CD4-positive, alpha-beta T cell treated with Interleukin-10 for 1 hour (primary cell): Measurements from ENCODE around the gene ATP2A3.

Experiments used
- DNase-seq: peaks from one replicate; pipeline ENCODE4 v3.0.0-alpha.2; 2020

The ATP2A3 gene

DNA sequence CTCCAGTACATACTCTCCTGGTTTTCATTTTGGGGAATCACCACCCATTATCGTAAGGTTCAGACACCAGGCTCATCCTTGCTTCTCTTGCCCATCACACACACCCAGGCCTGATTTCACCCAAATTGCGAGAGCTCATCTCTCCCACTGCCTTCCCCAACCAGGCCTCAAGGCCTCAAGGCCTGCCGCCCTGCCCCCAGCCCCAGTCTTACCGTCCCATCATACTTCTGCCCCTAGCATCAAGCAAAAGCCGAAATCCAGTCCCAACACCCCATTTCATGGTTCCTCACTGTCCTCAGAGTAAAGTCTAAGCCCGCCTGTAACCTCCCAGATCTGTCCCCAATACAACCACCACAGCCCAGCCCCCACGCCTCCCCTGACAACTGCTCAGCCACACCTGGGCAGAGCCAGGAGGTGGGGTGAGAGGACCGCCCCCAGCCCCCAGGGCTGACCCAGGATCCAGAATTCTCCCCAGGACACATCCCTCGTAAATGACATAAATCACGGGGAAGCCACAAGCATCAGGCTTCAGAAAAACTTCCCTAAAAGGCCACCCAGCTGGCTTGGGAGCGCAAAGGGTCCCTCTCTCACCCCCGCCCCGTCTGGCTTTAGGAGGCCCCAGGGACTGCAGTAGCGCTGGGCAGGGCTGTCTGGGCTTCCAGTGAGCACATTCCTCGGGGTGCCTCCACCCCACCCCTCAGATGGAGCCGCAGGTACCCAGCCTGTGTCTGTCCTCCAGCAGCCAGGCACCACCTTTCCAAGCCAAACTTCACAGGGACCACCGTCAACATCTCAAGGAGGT is 38.4 kb downstream of the ATP2A3 start:
- DNase-seq = no peak

DNA sequence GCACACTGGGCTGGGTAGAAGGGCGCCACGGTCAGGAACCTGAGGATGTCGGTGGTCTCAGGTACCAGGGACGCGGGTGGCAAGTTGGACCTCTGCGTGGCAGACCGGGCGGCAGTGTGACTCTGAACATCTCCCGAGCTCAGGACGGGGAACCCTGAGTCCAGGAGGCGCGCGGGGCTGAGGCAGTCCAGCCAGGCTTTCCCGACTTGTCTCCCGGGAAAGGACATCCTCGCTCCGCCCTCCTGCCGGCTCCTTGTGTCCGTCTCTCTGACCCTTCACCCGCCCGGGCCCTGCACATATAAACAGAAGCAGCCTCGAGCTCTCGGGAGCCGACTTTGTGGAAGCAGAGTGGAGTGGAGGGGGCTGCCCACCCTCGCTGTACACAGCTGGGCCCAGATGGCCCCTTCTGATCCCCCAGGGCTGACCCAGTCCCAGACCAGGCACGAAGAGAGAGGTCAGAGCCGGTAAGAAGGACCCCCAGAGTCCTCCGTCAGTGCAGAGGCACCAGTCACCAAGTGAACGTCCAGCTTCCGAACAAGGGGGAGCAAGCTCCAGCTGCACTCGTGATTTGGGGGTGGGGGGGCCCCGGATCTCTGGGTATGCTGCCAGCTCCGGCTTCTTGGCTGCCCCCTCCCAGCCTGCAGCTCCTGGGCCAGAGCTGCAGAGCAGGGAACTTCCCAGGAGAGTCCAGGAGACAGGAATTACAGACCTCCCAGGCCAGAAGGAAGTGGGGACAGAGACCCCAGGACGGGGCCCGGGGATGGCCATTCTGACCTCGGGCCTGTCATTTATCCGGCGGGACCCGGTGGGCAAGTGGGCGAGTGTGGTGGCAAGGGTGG is 39.5 kb downstream of the ATP2A3 start:
- DNase-seq = no peak

DNA sequence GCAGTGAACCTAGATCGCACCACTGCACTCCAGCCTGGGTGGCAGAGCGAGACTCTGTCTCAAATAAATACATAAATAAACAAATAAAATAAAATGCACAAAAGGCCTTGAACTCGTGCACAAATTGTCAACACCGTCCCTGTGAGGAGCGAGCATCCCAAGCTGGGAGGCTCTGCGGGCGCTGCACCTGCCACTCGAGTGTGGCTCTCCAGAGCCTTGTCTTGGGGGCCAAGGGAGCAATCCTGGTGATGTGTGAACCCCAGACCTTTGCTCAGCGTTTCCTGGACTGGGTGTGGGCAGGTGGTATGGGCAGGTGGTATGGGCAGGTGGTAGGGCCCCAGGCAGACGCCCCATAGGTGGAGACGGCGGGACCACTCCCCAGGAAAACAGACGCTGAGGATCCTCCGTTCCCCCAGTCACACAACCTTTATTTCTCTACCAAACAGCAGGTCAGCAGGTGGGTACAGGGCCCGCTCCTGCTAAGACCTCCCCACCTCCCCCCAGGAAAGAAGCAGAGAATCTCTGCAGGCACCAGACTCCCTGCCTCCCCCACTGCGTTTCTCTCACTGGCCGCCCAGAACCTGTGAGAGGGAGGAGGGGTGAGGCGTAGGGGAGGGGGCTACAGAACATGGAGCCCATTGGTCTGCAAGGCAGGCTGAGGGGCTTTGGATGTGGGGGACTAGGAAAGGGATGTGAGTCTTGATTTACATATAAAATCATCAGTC is 40.6 kb downstream of the ATP2A3 start:
- DNase-seq = no peak

DNA sequence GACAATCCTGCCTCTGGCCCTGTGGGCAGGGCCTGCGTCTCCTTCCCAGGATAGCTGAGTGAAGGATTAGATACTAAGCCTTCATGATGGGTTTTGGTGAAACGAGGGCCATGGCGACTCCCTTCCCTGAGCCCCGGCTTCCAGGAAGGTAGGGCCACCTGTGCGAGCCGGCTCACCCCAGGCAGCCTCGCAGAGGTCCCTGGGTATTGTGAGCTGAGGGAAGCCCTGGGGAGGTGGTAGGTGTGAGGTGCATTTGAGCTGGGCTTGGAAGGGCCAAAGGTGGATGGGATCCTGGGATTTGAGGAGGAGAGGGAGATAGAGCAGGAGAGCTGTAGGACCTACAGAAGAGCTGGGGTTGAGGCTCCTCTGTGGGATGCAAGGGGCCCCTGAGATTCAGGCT is 41.5 kb downstream of the ATP2A3 start:
- no peak for DNase-seq

DNA sequence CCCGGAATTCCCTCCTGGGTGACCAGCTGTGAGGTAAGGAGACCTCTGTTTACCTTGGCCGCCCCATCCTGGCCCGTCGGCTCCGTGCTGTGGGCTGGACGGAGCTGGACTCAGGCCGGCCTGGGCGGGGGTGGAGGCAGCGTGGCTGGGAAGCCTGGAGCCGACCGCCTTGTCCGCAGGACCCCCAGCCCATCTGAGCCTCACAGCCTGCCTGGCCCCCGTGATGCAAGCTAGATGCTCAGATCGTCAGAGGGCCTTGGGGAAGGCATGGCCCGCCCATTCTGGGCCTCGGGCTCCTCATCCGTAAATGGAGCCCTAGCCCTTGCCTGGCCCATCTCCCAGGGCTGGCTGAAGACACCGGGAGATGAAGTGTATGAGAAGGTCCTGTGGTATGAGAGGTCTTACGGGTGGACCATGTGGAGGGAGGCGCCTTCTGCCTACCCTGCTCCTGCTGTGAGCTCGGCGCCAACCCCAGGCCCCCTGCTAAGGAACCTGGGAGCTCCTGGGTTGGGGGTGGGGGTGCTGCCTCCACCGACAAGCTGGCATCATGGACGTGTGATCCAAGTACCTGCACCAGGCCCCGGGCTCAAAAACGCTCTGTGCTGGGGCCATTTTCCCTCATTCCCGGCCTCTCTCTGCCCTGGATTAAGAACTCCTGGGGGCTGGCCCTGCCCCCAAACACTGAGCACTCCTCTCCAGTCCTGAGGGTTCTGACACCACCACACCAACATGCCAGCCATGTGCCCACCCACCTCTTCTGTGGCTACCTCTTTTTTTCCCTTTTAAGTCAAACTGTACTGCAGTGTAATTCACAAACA is 42.5 kb downstream of the ATP2A3 start:
- DNase-seq = no peak

DNA sequence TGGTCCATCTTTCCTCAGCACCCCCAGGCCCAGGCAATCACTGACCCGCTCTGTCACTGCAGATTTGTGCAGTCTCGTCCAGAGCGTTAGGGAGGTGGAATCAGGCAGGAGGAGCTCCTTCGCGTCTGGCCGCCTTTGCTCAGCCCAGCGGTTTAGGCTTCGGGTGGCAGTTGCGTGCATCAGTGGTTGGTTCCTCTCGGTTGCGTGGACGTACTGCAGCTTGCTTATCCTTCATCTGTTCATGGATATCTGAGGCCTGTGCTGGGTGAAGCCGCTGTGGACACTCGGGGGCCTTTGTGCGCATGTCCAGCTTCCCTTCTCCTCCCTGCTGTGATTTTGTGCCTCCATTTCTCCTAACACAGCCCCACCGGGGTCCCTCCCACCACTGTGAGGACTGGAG is 43.2 kb downstream of the ATP2A3 start:
- no peak for DNase-seq

DNA sequence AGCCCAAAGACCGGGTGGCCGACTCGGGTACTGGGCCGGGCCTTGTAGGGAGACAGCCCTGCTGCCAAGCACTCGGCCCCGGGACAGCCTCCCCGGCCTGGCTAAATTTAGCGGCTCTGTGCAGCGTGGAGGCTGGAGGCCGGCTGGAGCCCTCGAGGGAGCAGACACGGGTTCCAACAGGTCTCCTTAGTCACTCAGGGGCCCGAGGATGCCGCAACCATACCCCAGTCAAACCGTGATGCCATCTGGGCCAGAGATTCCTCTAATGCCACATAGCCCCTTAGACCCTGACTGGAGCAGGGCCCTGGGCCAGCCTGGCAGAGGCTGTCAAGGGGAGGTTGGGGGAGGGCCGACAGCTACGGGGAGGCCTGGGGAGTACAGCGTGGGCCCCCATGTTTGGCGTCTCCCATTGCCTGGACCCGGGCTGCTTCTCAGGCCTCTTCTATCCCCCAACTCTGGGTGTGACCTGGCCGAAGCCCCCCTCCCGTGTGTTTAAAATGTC is 45.1 kb downstream of the ATP2A3 start:
- no peak for DNase-seq

DNA sequence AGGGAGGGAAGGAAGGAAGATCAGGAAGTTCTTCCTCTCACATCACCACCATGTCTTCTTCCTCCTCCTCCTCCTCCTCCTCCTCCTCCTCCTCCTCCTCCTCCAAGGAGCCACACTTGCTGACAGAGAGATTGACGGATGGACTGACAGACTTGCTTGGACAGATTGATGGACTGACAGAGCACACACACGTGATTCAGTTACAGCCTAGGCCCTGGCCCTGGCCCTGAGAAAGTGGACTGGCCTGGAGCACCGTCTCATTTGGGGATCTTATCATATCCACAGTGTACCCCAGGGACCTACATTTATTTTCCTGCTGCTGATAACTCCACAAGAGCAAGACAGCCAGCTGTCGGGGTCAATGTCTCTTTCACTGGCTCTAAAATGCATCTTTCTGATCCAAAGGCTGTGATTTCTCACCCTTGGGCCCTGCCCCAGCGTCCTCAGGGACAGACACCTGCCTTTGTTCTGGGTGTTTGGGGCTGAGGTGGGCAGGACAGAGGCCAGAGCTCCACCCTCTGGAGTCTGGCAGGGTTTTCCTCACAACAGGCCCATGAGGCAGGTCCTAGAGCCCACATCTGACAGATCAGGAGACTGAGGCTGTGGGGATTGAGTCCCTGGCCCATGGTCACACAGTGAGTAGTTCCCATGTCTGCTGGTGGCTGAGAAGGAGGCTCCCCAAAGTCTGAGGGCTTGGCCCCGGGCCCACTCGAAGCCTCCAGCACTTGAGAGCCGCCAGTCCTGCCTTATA is 45.7 kb downstream of the ATP2A3 start:
- DNase-seq = no peak

DNA sequence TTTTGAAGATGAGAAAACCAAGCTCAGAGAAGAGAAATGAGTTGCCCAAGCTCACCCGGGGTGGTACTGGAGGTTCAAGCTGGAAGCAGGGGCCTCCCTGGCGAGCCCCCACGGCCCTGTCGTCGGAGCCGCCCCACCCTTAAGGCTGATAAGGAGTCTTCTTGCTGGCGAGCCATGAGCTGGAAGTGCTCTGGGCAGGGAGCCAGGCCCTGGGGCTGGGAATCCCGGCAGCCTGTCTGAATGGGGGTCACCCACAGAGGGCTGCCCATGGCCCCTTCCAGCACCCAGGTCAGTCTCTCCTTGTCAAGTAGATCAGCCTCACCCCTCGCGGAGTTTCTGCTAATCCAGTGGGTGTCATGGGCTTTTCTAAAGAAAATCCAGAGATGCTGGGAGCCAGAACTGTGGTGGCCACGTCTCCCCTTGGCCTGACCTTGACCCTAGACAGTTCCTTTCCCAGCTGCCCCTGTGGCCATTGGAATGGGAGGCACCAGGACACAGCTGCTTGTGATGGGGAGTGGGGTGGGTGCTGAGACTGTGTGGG is 46.8 kb downstream of the ATP2A3 start:
- no peak for DNase-seq

DNA sequence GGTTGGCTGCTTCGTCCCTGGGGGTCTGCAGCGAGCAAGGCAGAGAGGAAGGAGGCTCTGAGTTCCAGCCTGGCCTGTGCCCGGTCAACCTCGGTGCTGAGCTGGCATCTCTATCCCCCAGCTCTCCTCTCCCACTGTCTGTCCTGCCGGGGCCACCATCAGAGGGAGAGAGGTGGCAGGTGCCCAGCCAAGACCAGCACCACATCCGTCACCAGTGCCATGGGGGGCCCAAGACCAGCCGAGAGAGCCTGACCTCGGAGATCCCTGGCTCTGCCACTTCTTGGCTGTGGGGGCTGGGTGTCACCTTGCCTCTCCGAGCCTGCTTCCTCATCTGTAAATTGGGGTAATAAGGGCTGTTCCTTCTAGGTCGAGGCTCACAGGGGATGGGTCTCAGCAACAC is 47.4 kb downstream of the ATP2A3 start:
- DNase-seq = no peak

DNA sequence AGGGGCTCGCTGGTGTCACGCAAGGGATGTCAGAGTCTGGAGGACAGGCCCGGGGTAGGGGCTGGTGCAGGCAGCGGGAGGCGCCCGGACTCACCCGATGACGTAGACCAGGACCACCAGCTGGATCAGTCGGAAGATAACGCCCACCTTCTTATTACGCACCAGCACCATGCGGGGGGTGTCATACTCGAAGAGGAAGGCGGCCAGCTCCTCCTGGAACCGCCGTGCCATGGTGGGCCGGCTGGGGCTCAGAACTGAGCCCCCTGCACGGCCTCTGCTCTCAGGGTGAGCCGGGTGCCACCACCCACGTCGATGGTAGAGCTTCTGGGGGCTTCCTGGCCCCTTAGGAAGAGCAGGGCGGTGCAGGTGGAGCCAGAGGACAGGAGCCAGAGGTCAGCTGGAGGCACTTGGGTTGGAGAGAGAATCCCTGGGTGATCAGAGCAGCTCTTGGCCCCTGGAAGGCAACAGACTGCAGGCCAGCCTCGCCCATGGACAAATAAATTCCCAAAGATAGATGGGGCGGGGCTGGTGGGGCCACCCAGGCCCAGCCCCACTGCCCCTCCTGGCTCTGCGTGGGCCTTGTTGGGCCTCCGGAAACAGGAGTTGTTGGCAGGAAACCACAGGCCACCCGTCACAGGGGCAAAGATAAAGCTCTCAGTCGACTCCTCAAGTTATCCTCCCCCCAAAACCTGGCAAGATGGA is 48.1 kb downstream of the ATP2A3 start, which contains the start of gene P2RX1:
P2RX1 (minus strand) TSS at position 471 of the 702 bp plus-strand sequence; CDS start at position 231, 240 bp downstream.
- peak; percentile 48 for DNase-seq

DNA sequence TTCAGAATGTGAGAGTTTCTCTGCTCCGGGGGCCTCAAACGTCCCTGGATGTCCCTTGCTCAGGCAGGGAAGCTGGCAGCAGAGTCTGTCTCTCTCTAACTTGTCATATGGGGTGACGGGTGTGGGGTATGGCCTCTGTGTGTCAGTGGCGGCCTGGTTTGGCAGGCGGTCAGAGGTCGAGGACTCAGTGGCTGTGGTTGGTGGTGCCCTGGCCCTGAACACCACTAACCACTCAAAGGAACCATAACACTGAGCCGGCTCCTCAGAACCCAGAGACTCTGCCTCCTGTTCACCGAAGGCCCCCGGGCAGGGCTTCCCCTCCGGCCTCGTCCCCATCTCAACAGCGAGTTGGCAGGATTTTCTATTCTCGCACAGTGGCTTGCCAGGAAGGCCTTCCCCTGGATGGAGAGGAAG is 48.6 kb downstream of the ATP2A3 start:
- no peak for DNase-seq

DNA sequence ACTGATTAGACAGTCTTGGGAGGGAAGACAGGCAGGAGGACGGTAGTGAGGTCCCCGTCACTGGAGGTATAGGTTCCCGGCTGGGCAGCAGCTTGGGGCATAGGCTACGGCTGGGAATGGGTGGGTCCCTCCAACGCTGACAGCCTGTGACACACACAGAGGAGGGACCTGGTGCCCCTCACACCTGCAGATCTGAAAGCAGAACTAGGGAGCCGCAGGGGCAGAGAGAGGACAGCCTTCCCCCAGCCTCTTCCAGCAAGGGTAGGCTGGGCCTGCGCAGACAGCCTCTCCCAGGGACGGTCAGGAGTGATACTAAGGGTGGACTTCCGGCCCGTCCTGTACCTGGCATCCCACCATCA is 49.9 kb downstream of the ATP2A3 start:
- peak; percentile 12 for DNase-seq

DNA sequence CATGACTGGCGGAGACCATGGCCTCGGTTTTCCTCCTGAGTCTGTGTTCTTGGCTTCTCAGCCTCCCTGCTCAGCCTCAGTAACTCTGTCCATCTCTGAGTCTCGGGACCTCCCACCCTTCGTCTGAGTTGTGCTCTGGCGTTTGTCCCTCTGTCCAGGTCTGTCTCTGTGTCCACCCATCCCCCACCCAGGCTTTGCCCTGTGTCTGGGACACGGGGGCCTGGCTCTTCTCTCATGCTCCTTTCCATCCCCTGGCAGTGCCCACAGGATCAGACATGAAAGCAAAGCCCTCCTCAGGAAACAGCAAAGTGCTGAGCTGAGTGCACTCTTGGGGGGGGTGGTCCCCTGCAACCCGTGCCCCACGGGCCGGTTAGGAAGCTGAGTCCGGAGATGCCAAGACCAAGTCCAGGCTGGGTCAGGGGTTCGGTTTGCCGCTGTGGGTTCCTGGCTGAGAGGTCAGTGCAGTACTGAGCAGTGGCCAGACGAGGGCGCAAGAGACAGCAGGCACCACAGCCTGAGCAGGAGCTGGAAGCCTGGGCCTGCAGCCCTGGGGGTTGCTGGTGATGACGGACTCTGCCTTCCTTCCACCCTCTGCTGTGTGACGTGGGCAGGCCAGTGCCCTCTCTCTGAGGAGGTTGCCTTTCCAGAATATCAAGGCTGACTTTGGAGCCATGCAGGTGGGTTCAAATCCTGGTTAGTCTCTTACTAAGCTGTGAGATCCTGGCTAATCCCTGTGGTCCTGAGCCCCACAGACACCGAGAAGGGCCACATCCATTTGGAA is 50.5 kb downstream of the ATP2A3 start:
- peak; percentile 81 for DNase-seq

DNA sequence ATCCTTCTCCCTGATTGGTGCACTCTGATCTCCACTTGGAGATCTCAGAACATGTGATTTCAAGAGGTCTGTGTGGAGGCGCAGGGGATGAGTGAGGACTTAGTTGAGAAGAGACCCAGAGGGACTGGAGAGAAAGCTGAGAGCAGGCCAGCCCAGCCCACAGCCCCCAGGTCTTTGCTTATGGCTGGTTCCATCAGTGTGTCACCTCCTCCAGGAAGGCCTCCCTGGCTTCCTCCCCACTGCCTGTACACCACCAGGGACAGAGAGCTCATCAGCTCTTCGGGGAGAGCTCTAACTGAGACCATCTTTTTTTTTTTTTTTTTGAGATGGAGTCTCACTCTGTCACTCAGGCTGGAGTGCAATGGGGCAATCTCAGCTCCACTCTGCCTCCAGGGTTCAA is 51.4 kb downstream of the ATP2A3 start:
- no peak for DNase-seq

DNA sequence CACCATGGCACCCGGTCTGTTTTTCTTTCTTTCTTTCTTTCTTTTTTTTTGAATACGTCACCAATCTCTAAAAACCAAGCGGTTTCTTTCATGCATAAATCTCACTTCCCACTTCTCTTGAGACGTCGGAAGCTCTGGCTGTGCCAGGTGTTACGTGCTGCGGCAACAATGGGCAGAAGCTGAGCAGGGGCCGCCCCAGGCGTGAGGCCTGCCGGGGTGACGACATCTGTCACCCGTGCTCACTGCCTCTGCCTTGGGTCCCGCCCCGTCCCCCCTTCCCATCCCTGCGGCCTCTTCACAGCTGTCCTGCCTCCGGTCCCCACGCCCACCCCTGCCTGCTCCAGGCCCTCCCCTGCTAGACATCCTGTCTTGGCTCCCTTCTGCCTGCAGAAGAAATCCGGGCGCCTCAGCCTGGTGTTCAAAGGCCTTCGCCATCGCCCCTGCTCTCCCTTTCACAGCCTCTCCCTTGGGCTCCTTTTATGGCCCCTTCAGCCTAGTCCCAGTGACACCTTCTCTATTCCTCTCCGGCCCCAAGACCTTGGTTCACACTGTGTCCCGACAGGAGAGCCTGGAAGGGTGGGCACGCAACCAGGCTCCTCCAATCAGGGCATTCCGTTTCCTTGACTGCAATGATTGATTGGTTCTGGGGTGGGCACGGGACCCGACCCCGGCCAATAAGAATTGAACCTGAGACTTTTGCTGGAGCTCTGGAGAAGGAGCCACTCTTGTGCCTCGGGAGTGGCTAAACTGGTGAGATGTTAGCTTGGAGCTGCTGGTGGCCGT is 52.8 kb downstream of the ATP2A3 start:
- peak; percentile 77 for DNase-seq

DNA sequence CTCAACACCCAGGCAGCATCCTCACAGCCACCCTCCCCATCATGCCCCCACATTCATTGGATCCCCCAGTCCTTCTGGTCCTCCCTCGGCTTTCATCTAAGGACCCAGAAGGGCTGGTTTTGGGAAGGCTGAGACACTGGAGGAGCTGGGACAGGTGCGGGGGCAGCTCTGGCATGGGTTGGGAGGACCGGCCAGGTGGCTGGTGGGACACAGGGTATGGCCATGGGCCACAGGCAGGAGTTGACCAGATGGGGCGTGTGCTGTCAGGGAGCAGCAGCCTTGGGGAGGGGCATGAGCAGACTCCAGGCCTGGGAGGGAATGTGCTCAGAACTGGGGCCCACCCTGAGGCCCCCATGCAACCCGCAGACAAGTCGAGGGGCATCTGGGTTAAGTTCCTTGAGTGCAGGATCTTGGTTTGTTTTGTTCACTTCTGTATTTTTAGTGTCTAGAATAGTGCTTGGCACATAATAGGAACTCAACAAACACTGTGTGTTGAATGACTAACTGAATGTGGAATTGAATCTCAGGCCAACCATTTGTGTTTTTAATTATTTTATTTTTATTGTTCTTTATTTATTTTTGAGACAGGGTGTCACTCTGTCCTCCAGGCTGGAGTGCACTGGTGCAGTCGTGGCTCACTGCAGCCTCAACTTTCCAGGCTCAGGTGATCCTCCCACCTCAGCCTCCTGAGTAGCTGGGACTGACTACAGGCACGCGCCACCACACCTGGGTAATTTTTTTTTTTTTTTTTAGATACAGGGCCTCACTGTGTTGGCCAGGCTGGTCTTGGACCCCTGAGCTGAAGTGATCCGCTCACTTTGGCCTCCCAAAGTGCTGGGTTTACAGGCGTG is 53.6 kb downstream of the ATP2A3 start:
- no peak for DNase-seq

DNA sequence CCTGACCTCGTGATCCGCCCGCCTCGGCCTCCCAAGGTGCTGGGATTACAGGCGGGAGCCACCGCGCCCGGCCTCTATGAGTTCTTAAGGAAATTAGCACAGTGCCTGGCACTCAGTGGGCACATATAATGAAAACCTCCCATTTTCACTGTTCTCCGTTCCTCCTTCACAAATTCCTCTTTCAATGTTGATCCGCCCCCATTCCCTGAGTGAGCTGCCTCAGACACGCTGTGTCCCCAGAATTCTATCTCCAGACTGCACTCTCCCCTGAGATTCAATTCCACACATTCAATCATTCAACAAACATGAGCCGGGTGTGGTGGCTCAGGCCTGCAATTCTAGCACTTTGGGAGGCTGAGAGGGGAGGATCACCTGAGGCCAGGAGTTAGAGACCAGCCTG is 55.0 kb downstream of the ATP2A3 start:
- DNase-seq = no peak
